Rectal smooth muscle tissue (tissue), 1 donor: ENCODE measurements around the gene SEC31B.

Experiments
- H3K27ac ChIP-seq: one replicate; pipeline ENCODE4 v1.7.0; 2013; ENCODE audit warnings: low read depth, low read length, inconsistent platforms
- H3K27me3 ChIP-seq: one replicate; pipeline ENCODE4 v1.7.0; 2013; ENCODE audit warnings: low read length; ENCODE audit not compliant: control insufficient read depth, insufficient read depth
- H3K36me3 ChIP-seq: one replicate; pipeline ENCODE4 v1.7.0; 2013; ENCODE audit warnings: low read length; ENCODE audit not compliant: control insufficient read depth, insufficient read depth
- H3K4me1 ChIP-seq: one replicate; pipeline ENCODE4 v1.7.0; 2013; ENCODE audit warnings: low read length; ENCODE audit not compliant: control insufficient read depth, insufficient read depth
- H3K4me3 ChIP-seq: one replicate; pipeline ENCODE4 v1.7.0; 2013; ENCODE audit warnings: low read length
- H3K9ac ChIP-seq: one replicate; pipeline ENCODE4 v1.7.0; 2013; ENCODE audit warnings: low read length

SEC31B gene

DNA sequence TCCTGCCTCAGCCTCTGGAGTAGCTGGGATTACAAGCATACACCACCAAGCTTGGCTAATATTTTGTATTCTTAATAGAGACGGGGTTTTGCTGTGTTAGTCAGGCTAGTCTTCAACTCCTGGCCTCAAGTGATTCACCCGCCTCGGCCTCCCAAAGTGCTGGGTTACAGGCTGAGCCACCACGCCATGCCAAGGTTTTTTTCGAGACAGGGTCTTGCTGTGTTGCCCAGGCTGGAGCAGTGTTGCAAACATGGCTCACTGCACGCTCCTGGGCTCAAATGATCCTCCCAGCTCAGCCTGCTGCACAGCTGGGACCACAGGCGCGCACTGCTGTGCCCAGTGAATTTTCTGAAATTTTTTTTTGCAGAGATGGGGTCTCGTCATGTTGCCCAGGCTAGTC, 3.3 kb upstream of the SEC31B start:
- Histone ChIP-seq H3K27ac (no peak overlapping the region), H3K4me1 (peaks cover 7% of the 10 kb centered on the region), H3K36me3 (peaks cover 20% of the 10 kb centered on the region), H3K4me3 (no peak overlapping the region), H3K27me3 (peaks cover 2% of the 10 kb centered on the region), H3K9ac (no peak overlapping the region)

GRCh38 chr10:100522107-100522801, 2.6 kb upstream of the SEC31B start:
- peaks cover 7% of the 10 kb centered on the region for H3K4me1 ChIP-seq
- no peak overlapping the region for H3K27ac ChIP-seq
- H3K4me3 ChIP-seq, result no peak overlapping the region
- no peak overlapping the region for H3K9ac ChIP-seq
- peaks cover 2% of the 10 kb centered on the region for H3K27me3 ChIP-seq
- H3K36me3 ChIP-seq, result peaks cover 20% of the 10 kb centered on the region

DNA sequence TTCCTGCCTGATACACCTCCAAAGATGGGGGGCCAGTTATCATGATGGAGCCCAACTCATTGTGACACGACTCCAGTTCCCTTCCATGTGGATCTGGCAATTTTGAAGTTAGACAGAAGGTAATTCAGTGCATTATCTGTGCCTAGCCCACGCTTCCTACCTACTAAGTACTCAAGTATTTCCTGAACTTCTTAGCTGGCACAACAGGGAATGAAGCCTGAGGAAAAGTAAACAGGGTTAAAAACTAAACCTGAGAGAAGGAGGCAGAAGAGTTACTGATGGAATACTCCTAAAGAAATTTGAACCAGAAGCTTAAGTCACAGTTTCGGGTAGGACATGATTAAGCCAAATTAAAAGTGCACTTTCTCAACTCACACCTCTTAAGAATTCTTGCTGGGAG, 1.1 kb upstream of the SEC31B start:
- Histone ChIP-seq H3K36me3 (peaks cover 9% of the 10 kb centered on the region), H3K27me3 (peaks cover 2% of the 10 kb centered on the region), H3K27ac (no peak overlapping the region), H3K9ac (no peak overlapping the region), H3K4me1 (peaks cover 7% of the 10 kb centered on the region), H3K4me3 (no peak overlapping the region)

GRCh38 chr10:100518761-100519241, 860 bp downstream of the SEC31B start:
- peaks cover under 1% of the 10 kb centered on the region for H3K36me3 ChIP-seq
- no peak overlapping the region for H3K27ac ChIP-seq
- no peak overlapping the region for H3K9ac ChIP-seq

GRCh38 chr10:100516847-100517246, 2.8 kb downstream of the SEC31B start:
- H3K4me3 ChIP-seq, result no peak overlapping the region
- H3K27me3 ChIP-seq, result peaks cover 2% of the 10 kb centered on the region
- peaks cover 3% of the 10 kb centered on the region for H3K36me3 ChIP-seq
- H3K9ac ChIP-seq, result no peak overlapping the region
- no peak overlapping the region for H3K27ac ChIP-seq
- peaks cover 7% of the 10 kb centered on the region for H3K4me1 ChIP-seq

More at GRCh38 chr10:100518761-100519241, 860 bp downstream of the SEC31B start:
- peaks cover 7% of the 10 kb centered on the region for H3K4me1 ChIP-seq
- H3K27me3 ChIP-seq, result peaks cover 2% of the 10 kb centered on the region
- H3K4me3 ChIP-seq, result peak overlapping the region; percentile 74

DNA sequence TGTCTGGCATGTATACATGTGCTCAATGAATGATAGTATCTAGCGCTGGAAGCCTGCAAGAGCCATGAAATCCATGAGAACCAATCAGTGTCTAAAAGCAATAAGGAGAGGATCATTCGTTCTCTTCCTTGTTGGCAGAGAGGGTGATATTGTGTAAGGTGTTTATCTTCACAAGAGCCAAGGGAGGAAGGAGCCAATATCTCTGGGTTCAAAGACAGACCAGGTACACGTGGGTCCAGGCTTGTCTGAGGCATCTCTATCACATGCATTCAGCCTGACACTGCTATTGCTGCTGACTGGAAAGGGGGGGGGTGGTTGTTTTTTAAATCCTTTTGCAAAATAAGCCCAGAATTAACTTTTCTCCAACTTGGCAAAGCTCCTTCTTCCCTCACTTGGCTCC, 4.0 kb downstream of the SEC31B start:
- peaks cover 7% of the 10 kb centered on the region for H3K4me1 ChIP-seq
- H3K27me3 ChIP-seq, result peaks cover 2% of the 10 kb centered on the region
- no peak overlapping the region for H3K27ac ChIP-seq
- peaks cover 6% of the 10 kb centered on the region for H3K36me3 ChIP-seq
- no peak overlapping the region for H3K4me3 ChIP-seq
- H3K9ac ChIP-seq, result no peak overlapping the region

GRCh38 chr10:100510533-100511308, 8.9 kb downstream of the SEC31B start:
- no peak overlapping the region for H3K9ac ChIP-seq
- no peak overlapping the region for H3K27ac ChIP-seq
- H3K36me3 ChIP-seq, result peaks cover 24% of the 10 kb centered on the region
- H3K4me3 ChIP-seq, result no peak overlapping the region
- no peaks in the 10 kb centered on the region for H3K4me1 ChIP-seq
- no peaks in the 10 kb centered on the region for H3K27me3 ChIP-seq

- H3K36me3 ChIP-seq, result peaks cover 30% of the 10 kb centered on the region
- no peak overlapping the region for H3K4me3 ChIP-seq
- H3K9ac ChIP-seq, result no peak overlapping the region
- H3K27ac ChIP-seq, result no peak overlapping the region
- no peaks in the 10 kb centered on the region for H3K4me1 ChIP-seq
- H3K27me3 ChIP-seq, result no peaks in the 10 kb centered on the region
These were observed 10.3 kb downstream of the SEC31B start for GRCh38 chr10:100509241-100509840.

GRCh38 chr10:100508691-100509150, 10.9 kb downstream of the SEC31B start:
- H3K4me1 ChIP-seq, result no peaks in the 10 kb centered on the region
- no peak overlapping the region for H3K9ac ChIP-seq
- H3K36me3 ChIP-seq, result peaks cover 30% of the 10 kb centered on the region
- no peak overlapping the region for H3K27ac ChIP-seq
- H3K27me3 ChIP-seq, result no peaks in the 10 kb centered on the region
- H3K4me3 ChIP-seq, result no peak overlapping the region

- Histone ChIP-seq H3K36me3 (peaks cover 30% of the 10 kb centered on the region), H3K27me3 (no peaks in the 10 kb centered on the region), H3K4me3 (no peak overlapping the region), H3K9ac (no peak overlapping the region), H3K27ac (no peak overlapping the region), H3K4me1 (no peaks in the 10 kb centered on the region)
These were observed 11.4 kb downstream of the SEC31B start for GRCh38 chr10:100508266-100508665.

DNA sequence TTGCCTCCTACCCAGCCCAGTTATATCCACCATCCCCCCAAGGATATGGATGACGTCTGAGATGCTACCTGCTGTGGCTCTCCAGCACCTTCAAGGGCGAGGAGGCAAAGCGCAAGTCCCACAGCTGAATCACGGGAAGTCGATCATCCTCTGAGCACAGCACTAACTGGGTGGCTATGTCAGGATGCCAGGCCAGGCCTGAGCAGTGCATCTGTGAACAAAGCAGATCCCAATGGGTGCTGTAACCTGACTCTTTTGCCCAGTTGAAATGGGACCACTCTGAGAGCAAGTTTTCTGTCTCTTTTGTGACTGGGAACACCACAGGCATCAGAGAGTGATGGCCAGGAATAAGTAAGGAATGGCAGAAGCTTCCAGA, 12.3 kb downstream of the SEC31B start:
- H3K27ac ChIP-seq, result no peak overlapping the region
- H3K4me1 ChIP-seq, result no peaks in the 10 kb centered on the region
- peaks cover 31% of the 10 kb centered on the region for H3K36me3 ChIP-seq
- H3K9ac ChIP-seq, result no peak overlapping the region
- no peak overlapping the region for H3K4me3 ChIP-seq
- H3K27me3 ChIP-seq, result no peaks in the 10 kb centered on the region

DNA sequence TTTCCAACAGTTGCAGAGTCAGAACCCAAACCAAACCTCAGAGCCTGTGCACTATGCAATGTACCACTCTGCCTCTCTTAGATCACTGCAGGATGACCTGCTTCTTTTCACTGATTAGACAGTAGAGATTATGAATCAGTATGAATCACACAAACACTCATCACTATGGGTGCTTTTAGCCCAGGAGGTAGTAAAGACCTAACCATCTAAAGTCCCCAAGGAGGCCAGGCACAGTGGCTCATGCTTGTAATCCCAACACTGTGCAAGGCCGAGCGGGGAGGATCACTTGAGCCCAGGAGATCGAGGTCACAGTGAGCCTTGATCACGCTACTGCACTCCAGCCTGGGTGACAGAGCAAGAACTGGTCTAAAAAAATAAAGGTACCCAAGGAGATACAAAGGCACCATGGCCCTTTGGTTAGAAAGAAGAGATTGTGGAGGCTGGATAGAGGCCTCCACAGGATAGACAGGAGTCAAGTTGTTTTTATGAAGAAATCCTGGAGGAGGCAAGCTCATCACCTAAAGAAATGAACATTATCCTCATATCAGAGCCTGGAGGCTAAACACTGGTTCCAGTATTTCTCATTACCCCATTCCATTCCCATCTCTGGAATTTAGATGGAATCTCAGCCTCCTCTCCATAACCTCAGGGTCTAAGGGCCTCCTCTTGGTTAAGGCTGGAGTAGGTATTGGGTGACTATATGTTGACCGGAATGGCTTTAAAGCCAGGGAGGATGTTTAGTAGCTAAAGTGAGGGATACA, 12.9 kb downstream of the SEC31B start:
- H3K9ac ChIP-seq, result no peak overlapping the region
- H3K27me3 ChIP-seq, result no peaks in the 10 kb centered on the region
- no peak overlapping the region for H3K4me3 ChIP-seq
- H3K4me1 ChIP-seq, result no peaks in the 10 kb centered on the region
- H3K27ac ChIP-seq, result no peak overlapping the region
- peaks cover 31% of the 10 kb centered on the region for H3K36me3 ChIP-seq
